GM04504 (cell line): ENCODE results near the gene APCDD1L.

Experiments
- DNase-seq: peaks from one replicate; pipeline ENCODE4 v3.0.0-alpha.2; 2012; ENCODE audit warnings: low read depth

APCDD1L gene

DNA sequence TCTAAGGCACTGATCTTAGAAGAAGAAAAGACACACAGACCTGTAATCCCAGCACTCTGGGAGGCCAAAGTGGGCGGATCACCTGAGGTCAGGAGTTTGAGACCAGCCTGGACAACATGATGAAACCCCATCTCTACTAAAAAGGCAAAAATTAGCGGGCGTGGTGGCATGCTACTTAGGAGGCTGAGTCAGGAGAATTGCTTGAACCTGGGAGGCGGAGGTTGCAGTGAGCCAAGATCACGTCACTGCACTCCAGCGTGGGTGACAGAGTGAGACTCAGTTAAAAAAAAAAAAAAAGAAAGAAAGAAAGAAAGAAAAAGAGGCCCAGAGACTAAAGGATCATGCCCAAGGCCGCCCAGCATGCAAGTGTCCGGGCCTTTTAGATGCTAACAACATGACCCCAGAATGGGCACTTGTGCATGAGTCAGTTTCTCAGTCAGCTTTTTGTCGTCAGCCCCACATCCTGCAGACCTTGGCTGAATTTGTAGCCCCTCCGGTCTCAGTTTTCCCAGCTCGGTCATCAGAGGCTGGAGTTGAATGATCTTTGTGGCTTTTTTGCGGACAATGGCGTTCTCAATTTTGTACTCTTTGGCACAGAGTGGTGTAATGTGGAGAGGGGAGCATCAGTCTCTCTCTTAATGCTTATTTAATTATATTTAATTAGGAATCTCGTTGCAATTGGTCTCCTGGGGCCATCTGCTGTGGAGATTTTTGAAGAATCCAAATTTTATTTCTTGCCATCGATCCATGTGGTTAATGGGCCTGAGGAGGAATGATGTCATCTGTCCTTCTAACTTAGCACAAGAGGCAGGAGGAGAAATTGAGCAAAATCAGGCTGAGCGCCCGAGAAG, 30.6 kb upstream of the APCDD1L start:
- DNase-seq: no peak

DNA sequence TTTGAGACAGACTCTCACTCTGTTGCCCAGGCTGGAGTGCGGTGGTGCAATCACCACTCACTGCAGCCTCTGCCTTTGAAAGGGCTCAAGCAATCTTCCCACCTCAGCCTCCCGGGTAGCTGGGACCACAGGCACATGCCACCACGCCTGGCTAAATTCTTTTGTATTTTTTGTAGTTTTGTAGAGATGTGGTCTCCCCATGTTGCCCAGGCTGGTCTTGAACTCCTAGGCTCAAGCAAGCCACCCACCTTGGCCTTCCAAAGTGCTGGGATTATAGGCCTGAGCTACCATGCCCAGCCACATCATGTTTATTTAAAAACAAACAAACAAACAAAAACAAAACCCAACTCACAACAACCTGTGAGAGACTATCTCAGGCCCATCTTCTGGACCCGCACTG, 29.7 kb upstream of the APCDD1L start:
- no peak for DNase-seq

DNA sequence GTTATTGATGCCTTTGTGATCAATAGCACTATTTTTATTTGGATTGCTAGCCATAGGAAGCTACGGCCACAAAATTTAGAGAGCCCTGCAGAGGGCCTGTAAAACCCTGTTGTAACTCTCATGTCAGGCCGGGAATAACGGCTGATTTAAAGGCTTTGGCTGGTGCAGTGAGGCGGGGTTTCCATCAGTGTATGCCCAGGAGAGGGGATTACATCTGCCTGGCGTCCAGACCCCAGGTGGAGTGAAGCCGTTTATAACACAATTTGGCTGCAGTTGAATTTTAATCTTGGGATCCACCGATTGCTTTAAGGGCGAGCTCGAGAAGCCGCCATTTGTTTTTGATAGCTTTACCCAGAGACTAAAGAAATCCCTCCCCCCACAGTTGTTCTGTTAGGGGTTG, 29.1 kb upstream of the APCDD1L start:
- no peak for DNase-seq

DNA sequence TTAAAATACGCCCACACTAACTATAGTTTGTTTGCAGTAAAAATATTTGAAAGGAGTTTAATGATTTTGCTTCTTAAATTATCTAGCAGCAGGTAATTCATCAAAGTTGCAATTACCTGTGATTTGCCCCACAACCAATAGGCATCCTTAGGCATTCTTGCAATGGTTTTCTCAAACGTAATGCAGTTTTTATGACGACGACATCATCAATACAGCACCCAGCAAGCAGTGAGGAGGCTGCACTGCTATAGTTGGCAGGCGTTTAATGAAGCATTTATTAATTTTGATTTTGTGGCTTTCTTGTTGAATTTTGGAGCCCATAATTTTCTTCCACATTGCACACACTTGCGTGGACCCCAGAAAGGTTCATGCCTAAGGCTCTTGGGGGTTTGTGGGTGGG, 28.1 kb upstream of the APCDD1L start:
- DNase-seq: no peak

DNA sequence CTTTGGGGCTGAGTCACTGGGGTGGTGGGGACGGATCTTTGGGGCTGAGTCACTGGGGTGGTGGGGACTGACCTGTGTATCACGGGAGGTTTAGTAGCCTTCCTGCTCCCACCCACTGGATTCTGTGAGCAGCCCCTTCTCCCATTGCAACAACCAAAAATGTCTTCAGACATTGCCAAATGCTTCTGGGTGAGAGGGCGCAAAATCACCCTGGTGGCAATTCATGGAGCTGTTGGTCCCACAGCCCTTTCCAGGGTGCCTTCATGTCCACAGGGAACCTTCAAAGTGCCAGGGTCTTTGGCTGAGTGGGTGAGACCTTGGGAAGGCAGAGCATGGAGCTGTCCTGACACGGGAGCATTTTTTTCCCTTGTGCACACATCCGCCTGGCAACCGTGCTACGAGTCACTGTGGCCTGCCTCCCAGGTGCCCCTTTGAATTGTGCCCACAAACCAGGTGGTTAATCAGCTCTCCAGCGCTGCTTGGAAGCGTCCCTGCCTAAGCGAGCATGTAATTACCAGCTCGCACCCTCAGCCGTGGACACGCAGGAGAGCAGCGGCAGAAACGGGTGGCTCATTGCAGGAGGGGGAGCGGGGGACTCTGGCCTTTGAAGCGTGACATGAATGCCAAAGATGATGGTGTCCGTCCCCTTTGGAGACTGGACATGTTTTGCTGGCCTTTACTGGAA, 27.4 kb upstream of the APCDD1L start:
- DNase-seq: no peak

DNA sequence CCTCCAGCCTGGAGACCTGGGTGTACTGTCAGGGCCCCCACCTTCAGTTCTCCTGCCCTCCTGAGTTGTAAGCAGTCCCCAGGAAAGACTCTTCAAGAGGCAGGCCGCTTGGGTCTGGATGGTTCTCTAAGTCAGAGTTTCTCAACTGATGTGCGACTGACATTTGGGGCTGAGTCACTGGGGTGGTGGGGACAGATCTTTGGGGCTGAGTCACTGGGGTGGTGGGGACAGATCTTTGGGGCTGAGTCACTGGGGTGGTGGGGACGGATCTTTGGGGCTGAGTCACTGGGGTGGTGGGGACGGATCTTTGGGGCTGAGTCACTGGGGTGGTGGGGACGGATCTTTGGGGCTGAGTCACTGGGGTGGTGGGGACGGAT, 26.8 kb upstream of the APCDD1L start:
- peak; percentile 36 for DNase-seq

DNA sequence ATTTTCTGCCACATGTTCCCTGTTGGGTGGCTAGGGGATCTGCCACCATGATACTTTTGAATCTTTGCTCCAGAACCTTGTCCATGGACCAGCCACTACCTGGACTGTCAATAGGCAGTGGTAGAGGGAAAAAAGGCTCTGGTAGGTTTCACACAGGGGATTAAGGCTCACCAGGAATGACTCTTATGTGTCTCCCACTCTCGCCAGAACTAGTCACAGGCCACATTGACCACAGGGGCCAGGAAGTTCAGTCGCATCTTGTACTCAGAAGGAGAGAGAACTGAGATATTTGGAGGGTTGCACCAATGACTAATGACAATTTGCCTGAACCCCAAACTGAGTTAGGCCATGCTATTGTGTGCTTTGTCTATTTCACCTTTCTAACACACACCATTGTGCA, 23.6 kb upstream of the APCDD1L start:
- DNase-seq: no peak

DNA sequence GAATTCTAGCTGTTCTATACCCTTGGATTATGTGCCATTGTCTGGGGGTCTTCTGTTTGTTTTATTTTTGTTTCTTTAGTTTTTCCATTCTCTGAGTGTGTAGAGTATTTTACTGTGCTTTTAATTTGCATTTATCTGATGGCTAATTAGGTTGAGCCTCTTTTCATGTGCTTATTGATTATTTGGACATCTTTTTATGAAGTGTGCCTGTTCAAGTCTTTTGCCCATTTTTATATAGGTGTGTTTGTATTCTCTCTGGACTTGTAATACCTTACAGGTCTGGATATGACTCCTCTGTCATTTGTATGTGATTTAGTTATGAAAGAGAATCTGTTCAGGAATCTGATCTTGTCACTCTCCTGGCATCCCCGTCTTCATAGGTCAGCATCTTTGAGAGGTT, 22.6 kb upstream of the APCDD1L start:
- DNase-seq: no peak

DNA sequence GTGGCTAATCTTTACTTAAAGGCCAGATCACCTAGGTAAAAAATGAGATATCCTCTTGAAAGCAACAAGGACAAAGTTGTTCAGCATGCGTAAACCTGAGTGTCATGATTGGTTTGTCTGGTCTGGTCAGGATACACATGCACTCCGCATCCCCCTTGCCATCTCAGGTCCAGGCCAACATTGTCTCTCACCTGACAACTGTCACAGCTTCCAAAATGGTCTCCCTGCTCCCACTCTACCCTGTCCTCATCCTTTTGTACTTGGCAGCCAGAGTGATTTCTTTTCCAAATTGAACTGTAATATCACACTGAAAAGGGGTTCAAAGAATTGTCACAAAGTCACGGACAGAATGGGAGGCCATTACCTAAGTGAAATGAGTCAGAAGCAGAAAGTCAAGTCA, 21.1 kb upstream of the APCDD1L start:
- DNase-seq: no peak

DNA sequence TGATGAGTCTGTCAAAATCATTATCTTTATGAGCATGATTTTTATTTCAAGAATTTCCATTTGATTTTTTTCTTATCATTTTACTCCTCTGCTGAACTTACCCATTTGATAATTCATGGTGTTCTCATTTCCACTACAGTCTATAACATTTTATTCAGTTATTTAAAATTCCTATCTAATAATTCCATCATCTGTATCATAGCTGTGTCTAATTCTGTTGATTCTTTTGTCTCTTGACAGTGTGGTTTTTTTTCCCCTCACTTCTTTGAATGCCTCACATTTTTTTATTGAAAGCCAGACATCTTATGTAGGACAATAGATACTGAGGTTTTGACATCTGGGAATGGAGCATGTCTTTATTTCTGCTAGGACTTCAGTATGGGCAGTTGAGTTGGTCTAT, 16.5 kb upstream of the APCDD1L start:
- no peak for DNase-seq

DNA sequence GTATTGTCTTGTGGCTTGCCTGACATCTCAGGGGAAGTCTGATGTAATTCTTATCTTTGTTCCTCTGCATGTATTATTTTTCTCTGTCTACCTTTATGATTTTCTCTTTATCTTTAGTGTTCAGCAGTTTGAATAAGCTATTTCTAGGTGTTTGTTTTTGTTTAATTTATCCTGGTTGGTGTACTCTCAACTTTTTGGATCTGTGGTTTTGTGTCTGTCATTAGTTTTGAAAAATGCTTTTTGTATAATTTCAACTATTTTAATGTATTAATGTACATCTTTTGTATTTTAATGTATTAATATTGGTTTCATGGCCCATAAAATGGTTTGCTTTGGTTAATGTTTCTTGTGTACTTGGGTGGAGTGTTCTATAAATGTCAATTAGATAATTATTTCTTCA, 15.9 kb upstream of the APCDD1L start:
- DNase-seq: no peak

DNA sequence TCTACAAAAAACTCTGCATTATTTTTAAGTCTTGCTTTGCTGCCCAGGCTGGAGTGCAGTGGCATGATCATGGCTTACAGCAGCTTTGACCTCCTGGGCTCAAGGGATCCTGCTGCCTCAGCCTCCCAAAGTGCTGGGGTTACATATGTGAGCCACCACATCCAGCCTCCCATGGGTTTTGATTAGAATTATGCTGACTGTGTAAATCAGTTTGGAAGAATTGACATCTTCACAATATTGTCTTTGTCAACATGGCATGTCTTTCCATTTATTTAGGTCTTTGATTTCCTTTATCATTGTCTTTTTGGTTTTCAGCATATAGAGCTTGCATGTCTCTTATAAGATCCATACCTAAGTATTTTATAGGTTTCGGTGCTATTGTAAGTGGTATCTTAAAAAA, 13.2 kb upstream of the APCDD1L start:
- no peak for DNase-seq

DNA sequence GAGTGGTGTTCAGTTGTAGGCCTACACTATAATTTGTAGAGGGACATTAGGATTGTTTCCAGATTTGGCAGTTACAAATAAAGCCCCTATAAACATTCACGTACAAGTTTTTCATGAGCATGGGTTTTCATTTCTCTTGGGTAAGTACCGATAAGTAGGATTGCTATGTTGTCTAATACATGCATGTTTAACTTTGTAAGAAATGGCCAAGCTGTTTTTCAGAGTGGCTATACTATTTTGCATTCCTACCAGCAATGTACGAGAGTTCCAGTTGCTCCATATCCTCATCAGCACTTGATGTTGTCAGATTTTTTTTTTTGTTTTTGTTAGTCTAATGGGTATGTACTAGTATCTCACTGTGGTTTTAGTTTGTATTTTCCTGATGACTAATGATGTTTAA, 11.2 kb upstream of the APCDD1L start:
- no peak for DNase-seq

DNA sequence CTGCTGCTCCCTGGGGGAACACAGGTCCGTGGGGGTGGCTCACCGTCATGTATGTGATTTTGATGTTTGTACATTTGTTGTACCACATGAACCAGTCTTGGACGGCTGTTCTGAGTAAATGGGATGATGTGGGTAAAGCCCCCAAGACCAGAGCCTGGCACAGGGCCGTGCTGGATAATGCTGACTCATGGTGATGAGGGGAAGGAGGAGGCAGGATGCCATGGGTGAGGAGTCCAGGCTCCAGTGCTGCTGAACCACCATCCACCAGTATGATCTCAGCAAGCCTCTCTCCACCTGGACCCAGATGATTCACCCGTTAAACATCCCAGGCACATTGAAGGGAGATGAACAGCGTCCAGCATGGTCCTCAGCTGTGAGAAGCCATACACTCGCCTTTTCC, 9.6 kb upstream of the APCDD1L start:
- DNase-seq: peak; percentile 65

DNA sequence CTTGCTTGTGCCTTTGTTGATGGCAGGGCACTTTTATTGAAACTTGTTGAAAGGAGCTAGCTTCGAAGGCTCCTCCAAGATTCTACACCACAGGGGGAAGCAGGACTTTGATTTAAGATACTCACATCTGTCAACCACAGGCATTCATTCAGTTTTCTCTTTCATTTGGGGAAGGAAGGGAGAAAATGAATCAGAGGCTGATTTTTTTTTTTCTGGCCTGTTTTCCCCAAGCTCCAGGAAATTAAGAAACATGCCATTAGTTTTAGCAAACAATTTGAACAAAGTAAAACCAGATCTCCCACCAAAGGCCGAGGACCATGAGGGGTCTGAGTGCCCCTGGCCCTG, 8.7 kb upstream of the APCDD1L start:
- peak; percentile 59 for DNase-seq

DNA sequence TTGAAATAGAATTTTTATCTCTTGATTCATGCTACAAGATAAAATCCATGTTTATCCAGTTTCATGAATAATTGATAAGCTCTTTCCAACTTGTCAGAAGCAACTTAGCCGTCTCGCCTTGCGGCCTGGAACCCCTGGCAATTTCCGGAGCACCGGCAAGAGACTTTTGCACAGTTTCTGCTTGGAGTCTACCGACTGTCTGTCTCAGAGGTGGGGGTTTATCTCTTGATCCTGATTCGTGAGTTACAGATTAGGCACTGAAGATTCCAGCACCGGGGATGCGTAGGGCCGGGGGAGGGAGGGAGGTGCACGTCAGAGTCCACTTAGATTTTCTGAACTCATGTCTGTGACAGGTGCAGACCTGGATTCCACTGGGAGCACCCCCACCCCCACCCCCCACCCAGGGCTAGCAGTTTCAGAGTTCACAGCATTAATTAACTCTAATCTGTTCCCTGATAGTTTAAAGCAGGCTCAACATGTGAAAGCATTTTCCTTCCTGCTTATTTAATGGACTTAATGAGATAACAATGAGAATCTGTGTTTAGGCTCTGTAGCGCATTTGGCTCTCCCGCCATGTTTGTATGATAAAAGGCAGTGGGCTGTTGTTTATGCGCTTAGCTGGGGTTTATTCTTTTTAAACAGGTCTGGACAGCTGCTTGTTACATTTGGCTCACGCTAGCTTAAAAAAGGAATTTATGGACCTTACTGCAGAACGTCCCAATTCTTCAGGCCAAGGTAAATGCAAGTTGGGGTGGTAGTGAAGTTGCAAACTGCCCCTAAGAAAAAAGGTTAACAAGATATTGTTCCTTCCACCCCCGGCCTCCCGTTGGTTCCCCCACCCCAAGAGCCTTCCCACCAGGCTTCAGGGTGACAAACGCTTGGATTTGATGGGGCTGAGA, 8.1 kb upstream of the APCDD1L start:
- DNase-seq: no peak

DNA sequence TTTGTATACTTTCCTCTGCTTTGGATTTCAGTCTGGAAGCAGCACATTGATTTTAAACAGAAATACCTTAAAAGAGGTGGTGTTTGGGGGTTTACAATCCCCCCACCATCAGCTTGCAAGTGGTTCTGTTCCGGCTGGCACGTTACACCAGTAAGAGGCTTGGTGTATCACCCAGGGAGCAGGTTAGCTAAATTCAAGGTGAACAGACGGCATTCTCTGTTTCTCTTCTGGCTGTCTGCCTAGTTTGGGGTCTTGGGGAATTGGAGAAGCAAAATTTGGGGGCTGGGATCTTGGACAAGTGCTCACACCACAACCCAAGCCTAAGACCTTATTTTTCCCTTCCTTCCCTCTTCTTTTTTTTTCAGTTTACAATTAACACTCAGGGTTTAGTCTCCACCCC, 7.5 kb upstream of the APCDD1L start:
- DNase-seq: no peak

DNA sequence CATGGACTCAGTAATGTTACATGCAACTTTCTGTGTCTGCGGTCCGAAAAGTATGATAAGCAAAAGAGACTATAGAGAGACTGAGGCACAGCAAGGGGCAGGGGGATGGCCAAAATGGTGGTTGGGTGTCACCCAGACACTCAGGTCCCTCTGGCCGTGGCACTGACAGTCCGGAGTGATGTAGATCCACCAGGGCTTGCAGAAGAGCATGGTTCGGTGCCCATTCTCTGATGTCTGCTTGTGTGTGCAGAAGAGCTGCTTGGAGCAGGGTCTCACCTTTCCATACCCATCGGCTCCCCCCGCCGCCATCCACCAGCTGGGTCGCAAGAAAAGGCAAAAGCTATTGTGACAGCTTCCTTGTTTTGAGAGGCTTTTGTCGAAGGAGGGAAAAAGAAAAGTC, 6.6 kb upstream of the APCDD1L start:
- no peak for DNase-seq

DNA sequence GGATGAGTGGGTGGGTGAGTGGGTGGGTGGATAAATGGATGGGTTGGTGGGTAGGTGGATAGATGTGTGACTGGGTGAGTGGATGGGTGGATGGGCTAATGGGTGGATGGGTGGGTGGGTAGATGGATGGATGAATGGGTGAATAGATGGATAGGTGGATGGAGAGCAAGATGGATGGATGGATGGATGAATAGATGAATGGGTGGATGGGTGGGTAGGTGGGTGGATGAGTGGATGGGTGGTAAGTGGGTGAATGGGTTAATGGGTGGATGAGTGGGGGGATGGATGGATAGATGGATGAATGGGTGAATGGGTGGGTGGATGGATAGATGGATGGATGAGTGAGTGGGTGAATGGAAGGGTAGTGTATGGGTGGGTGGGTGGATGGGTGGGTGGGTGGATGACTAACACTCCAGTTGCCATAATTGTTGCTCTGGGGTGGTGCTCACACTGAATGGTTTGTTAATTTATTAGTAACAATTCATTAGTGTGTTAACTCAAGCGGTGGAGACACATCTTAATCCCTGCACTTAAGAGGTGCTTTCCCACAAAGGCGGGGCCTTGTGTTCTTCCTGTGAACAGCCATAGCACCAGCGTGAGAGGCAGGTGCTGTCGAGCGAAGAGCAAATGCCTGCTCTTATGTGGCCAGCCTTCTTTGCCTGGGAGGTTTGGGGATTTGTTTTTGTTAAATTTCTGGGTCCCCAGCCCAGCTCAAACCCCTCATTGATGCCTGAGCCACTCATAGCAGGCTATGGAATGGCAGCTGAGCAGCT, 4.9 kb upstream of the APCDD1L start:
- no peak for DNase-seq

DNA sequence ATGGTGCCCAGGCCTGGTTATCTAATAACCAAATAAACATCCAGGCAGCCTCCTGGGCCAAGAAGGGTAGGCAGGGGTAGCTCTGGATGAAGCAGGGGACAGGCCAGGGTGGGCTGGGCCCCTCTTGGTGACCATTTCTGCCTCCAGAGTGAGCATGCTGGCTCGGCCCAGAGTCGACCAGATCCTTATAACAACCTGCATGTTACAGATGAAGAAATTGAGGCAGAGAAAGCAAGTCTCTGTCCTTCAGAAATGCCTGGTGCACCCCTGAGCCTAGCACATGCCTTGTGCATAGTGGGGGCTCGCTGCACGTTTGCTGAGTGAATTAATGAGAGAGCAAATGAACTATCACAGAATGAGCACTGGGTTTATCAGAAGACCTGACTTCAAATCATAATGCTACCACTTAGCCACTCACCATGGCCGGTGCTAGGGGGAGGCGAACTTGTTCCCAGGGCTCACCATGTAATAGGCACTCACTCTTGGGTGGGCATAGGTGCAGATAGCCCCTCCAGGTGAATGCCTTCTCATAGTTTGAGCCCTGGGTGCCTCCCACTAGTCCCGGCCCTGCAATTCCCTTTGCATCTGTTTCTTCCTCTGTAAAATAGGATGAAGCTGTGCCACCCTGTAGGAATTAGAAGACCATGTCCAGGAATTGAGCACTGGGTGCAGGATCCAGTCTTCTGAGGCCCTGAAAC, 3.8 kb upstream of the APCDD1L start:
- no peak for DNase-seq

DNA sequence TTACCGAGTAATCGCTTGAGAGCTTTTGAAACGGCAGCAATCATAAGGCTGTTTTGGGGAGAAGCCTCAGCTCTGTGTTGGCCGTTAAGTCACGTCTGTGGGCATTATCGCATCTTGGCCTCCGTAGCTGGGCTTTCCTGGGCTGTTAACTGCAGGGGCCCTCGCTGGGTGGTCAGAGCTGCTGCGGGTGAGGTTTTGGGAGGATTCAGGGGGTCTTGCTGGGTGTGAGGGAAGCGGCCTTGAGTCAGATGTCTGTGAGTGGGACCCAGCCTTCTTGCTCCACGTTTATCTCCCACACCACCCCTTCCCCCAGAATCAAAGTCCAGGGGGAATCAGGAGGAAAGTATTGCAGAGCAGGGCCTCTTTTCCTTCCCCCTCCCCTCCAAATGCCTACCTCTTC, 3.2 kb upstream of the APCDD1L start:
- DNase-seq: no peak
